DOHH2 (cell line): ENCODE data around the gene BRD8.
A peak's percentile ranks its signal among the peaks of the same experiment; 100 is the strongest.

Experiments used
- H3F3A ChIP-seq: fragments of 200-600 bp; sonication (generic), shearing (Covaris generic); 2 replicates; pipeline ENCODE4 v1.6.0; 2016; ENCODE audit warnings: antibody characterized with exemption, mild to moderate bottlenecking; ENCODE audit not compliant: control insufficient read depth, insufficient read depth
- H3K27ac ChIP-seq: fragments of 200-600 bp; sonication (generic); 2 replicates; pipeline ENCODE4 v1.5.1; 2014; ENCODE audit warnings: low read depth, mild to moderate bottlenecking, low read length, moderate library complexity
- H3K27me3 ChIP-seq: fragments of 200-600 bp; sonication (generic); 2 replicates; pipeline ENCODE4 v1.6.1; 2014; ENCODE audit warnings: mild to moderate bottlenecking, low read length, mixed read lengths; ENCODE audit not compliant: control insufficient read depth
- H3K36me3 ChIP-seq: fragments of 200-600 bp; sonication (generic); 2 replicates; pipeline ENCODE4 v1.6.1; 2014; ENCODE audit warnings: mild to moderate bottlenecking, low read length, moderate library complexity, mixed read lengths; ENCODE audit not compliant: control insufficient read depth
- H3K4me1 ChIP-seq: fragments of 200-600 bp; sonication (generic); 2 replicates; pipeline ENCODE4 v1.6.1; 2014; ENCODE audit warnings: mild to moderate bottlenecking, low read length, mixed read lengths; ENCODE audit not compliant: control insufficient read depth
- H3K4me2 ChIP-seq: fragments of 200-600 bp; sonication (generic); 2 replicates; pipeline ENCODE4 v1.6.0; 2014; ENCODE audit warnings: mild to moderate bottlenecking, low read length, moderate library complexity
- H3K4me3 ChIP-seq: fragments of 200-600 bp; sonication (generic); 2 replicates; pipeline ENCODE4 v1.5.1; 2014; ENCODE audit warnings: mild to moderate bottlenecking, low read length, mixed read lengths
- H3K79me2 ChIP-seq: fragments of 200-600 bp; sonication (generic); 2 replicates; pipeline ENCODE4 v1.6.1; 2014; ENCODE audit warnings: mild to moderate bottlenecking, low read length, mixed read lengths; ENCODE audit not compliant: control insufficient read depth
- H3K9me2 ChIP-seq: fragments of 200-600 bp; sonication (generic); replicated peaks from 2 replicates; pipeline ENCODE4 v1.6.1; 2014; ENCODE audit warnings: mild to moderate bottlenecking, low read length, mixed read lengths; ENCODE audit not compliant: control insufficient read depth
- H3K9me3 ChIP-seq: fragments of 200-600 bp; sonication (generic); 2 replicates; pipeline ENCODE4 v1.6.1; 2014; ENCODE audit warnings: antibody characterized with exemption, low read length, mixed read lengths; ENCODE audit not compliant: control insufficient read depth, insufficient read depth
- H4K20me1 ChIP-seq: fragments of 200-600 bp; sonication (generic); 2 replicates; pipeline ENCODE4 v1.6.0; 2014; ENCODE audit warnings: low read depth, mild to moderate bottlenecking, antibody characterized with exemption, low read length, moderate library complexity; ENCODE audit not compliant: control insufficient read depth, insufficient read depth
- EZH2phosphoT487 ChIP-seq: fragments of 200-600 bp; sonication (generic); IDR thresholded peaks from 2 replicates; pipeline ENCODE4 v1.6.1; 2017; ENCODE audit warnings: borderline replicate concordance, mild to moderate bottlenecking, antibody characterized with exemption, low read length, moderate library complexity, mixed read lengths
- TF ChIP-seq, protein P1 (sequence below): fragments of 200-600 bp; sonication (generic); IDR thresholded peaks from one replicate; pipeline ENCODE4 v1.5.1; 2014; ENCODE audit warnings: antibody characterized with exemption, mild to moderate bottlenecking, low read depth, low read length; ENCODE audit not compliant: poor library complexity, severe bottlenecking

The BRD8 gene

DNA sequence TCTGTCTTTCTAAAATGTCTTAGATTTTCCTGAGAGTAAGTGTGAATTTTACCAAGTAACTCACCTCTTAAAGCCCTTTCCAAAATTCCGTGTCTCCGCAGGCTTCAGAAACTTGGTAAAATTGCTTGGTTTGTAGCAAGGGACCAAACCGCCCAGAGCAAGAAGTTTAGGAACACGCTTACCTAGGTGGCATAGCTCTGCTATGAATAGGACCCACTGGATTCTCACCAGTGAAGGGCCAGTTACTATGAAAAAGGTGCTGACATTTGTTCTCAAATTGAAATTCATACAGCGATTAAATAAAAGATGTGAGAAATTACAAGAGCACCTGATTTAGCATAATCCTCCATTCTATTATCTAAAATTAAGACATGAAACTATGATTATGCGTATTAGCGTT, 45.9 kb downstream of the BRD8 start:
- no peak overlapping the region for H3K27ac ChIP-seq
- H3K4me3 ChIP-seq = peak overlapping the region; percentile 66
- 0 out of 2 replicates have a peak, but pooled peaks cover 6% of the 10 kb centered on the region for H3K27me3 ChIP-seq

GRCh38 chr5:138129347-138129746, 49.1 kb downstream of the BRD8 start:
- no peaks in the 10 kb centered on the region for H4K20me1 ChIP-seq
- H3K79me2 ChIP-seq = no peaks in the 10 kb centered on the region
- no peaks in the 10 kb centered on the region for H3K9me2 ChIP-seq
- no peak overlapping the region for H3K4me2 ChIP-seq
- H3K4me3 ChIP-seq = no peak overlapping the region
- H3K4me1 ChIP-seq = peaks cover 7% of the 10 kb centered on the region
- H3K27ac ChIP-seq = no peak overlapping the region
- TF ChIP-seq EZH2phosphoT487 = no peak
- TF ChIP-seq, protein P1, sequence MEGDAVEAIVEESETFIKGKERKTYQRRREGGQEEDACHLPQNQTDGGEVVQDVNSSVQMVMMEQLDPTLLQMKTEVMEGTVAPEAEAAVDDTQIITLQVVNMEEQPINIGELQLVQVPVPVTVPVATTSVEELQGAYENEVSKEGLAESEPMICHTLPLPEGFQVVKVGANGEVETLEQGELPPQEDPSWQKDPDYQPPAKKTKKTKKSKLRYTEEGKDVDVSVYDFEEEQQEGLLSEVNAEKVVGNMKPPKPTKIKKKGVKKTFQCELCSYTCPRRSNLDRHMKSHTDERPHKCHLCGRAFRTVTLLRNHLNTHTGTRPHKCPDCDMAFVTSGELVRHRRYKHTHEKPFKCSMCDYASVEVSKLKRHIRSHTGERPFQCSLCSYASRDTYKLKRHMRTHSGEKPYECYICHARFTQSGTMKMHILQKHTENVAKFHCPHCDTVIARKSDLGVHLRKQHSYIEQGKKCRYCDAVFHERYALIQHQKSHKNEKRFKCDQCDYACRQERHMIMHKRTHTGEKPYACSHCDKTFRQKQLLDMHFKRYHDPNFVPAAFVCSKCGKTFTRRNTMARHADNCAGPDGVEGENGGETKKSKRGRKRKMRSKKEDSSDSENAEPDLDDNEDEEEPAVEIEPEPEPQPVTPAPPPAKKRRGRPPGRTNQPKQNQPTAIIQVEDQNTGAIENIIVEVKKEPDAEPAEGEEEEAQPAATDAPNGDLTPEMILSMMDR = no peak
- H3K27me3 ChIP-seq = 0 out of 2 replicates have a peak, but pooled peaks cover 7% of the 10 kb centered on the region
- no peaks in the 10 kb centered on the region for H3K36me3 ChIP-seq
- no peaks in the 10 kb centered on the region for H3K9me3 ChIP-seq
- H3F3A ChIP-seq = no peaks in the 10 kb centered on the region; the same call in 1 of the 2 replicates

More for the DNA sequence above, 45.9 kb downstream of the BRD8 start:
- H3K4me1 ChIP-seq = peaks cover 7% of the 10 kb centered on the region
- no peaks in the 10 kb centered on the region for H4K20me1 ChIP-seq
- no peaks in the 10 kb centered on the region for H3K79me2 ChIP-seq
- TF ChIP-seq EZH2phosphoT487 = no peak
- TF ChIP-seq, protein P1 = no peak
- no peaks in the 10 kb centered on the region for H3K9me2 ChIP-seq
- no peaks in the 10 kb centered on the region for H3K36me3 ChIP-seq
- H3K4me2 ChIP-seq = peak overlapping the region; percentile 59
- no peaks in the 10 kb centered on the region; the same call in 1 of the 2 replicates for H3F3A ChIP-seq
- no peaks in the 10 kb centered on the region for H3K9me3 ChIP-seq

DNA sequence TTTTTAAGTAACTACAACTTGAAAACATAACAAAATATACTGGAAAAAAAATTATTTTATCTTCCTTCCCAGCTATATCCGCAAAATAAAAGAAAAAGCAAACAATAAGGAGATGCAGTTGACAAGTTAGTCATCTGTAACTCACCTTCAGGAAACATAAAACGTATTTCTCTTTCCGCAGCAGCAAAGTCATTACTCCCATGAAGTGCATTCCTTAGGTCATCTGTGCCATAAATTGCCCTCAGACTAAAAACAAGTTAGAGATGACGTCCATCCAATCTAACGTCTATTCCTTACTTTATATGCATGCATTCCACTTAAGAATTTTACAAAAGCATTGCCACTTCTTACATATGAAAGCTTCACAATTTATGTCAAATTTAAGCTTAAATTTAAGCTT, 50.1 kb downstream of the BRD8 start:
- H3K27me3 ChIP-seq = peaks cover 9% of the 10 kb centered on the region; the same call in 1 of the 2 replicates
- H3K27ac ChIP-seq = no peak overlapping the region
- H3K9me2 ChIP-seq = no peaks in the 10 kb centered on the region
- no peak overlapping the region for H3K4me3 ChIP-seq
- no peaks in the 10 kb centered on the region for H3K9me3 ChIP-seq
- H4K20me1 ChIP-seq = no peaks in the 10 kb centered on the region
- H3K4me1 ChIP-seq = peaks cover 7% of the 10 kb centered on the region
- no peak overlapping the region for H3K4me2 ChIP-seq
- TF ChIP-seq, protein P1 = no peak
- TF ChIP-seq EZH2phosphoT487 = no peak
- H3K79me2 ChIP-seq = no peaks in the 10 kb centered on the region
- no peaks in the 10 kb centered on the region for H3K36me3 ChIP-seq
- H3F3A ChIP-seq = no peaks in the 10 kb centered on the region; the same call in 1 of the 2 replicates
